Globus pallidus (tissue), 1 donor: ENCODE results near the gene ADNP2.

Source experiments
- DNase-seq: peaks from one replicate; pipeline ENCODE4 v3.0.0-alpha.2; 2015; ENCODE audit warnings: low spot score

The ADNP2 gene

GRCh38 chr18:80170395-80171053, 61.5 kb downstream of the ADNP2 start:
- DNase-seq = no peak

GRCh38 chr18:80171054-80171872, 62.2 kb downstream of the ADNP2 start:
- DNase-seq = peak; percentile 33

GRCh38 chr18:80172056-80172455, 63.0 kb downstream of the ADNP2 start:
- no peak for DNase-seq

DNA sequence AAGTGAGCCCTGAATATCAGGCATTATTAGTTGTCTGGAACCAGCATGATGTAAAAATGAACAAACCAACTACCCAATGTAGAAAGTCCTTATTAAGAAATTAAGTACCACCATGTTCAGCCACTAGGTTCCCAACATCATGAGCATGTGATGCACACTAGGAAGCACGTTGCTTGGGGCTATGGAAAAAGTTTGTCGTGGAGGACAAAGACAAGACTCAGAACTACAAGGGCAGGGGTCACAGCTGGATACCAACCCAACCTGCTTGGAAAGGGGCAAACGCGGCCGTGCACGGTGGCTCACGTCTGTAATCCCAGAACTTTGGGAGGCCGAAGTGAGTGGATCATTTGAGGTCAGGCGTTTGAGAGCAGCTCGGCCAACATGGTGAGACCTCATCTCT, 64.0 kb downstream of the ADNP2 start:
- DNase-seq = no peak

GRCh38 chr18:80175451-80176204, 66.6 kb downstream of the ADNP2 start:
- DNase-seq = no peak

GRCh38 chr18:80176334-80177073, 67.4 kb downstream of the ADNP2 start:
- no peak for DNase-seq

- DNase-seq = no peak
Measured at GRCh38 chr18:80177128-80177527, 68.1 kb downstream of the ADNP2 start.

GRCh38 chr18:80178935-80179818, 70.1 kb downstream of the ADNP2 start:
- no peak for DNase-seq

GRCh38 chr18:80179857-80180558, 70.9 kb downstream of the ADNP2 start:
- no peak for DNase-seq

DNA sequence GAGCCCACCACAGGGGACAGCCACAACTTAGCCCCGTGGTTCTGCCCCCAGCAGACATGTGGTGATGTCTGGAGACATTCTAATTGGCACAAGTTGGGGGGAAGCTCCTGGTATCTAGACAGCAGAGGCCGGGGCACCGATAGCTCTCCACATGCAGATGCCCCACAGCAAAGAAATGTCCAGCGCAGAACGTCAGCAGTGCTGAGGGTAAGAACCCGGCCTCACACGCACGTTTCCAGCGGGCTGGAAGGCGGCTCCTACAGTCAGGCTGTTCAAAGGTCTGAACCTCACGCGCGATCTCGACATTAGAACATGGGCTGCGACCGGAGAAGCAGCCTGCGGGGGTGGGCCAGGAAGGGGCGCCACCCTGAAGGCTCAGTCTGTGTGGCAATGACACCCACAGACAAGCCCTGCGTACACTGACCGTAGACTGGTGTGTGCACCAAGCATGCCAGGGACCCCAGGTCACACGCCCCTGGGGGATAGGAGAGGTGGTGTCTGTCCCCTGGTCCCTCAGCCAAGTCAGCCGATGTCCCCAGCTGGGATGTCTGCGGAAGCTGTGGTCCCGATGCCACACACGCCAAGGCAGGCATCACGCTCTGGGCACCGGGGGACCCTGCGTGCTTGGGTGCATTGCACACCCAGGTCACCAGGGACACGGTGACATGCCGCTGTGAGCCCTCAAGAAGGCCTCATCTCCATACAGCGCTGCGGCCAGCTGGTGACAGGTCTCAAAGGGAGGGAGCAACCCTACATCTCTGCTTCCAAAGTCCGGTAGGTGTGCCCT, 71.9 kb downstream of the ADNP2 start:
- no peak for DNase-seq

- no peak for DNase-seq
Measured at GRCh38 chr18:80181642-80182461, 72.8 kb downstream of the ADNP2 start.

DNA sequence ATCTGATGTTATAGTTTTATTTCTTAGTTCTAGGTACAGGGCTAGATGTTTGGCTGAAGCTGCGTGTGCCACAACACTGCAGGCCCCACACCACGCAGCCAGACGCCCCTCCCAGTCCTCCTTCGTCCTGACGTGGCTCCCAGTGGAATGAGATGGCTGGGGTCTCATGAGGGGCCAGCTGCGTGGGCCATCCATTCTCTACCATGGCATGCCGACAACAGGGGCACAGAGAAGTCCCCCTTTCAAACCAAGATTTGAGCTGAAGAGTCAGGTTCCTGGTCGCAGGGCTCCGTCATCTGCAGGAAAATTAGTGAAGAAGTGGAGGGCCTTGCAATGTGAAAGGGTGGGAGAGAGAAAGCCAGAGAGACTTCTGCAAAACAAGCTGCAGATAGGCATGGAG, 73.8 kb downstream of the ADNP2 start:
- no peak for DNase-seq

- no peak for DNase-seq
Measured at GRCh38 chr18:80183273-80184050, 74.4 kb downstream of the ADNP2 start.

DNA sequence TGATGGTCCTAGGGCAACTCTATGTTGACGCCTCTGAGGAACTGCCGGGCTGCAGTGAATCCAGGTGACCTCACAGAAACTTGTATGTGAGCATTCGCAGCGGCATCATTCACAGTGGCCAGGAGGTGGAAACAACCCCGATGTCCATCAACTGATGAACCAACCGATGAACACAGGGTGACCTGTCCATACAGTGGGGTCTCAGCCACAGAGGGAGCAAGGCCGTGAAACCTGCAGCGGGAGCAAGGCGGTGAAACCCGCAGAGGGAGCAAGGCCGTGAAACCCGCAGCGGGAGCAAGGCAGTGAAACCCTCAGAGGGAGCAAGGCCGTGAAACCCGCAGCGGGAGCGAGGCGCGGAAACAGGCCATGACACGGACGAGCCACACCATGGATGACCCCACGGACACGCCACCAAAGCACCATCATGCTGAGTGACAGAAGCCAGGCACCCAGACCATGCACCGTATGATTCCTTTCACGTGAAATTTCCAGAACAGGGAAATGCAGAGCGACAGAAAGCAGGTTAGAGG, 75.2 kb downstream of the ADNP2 start:
- no peak for DNase-seq

GRCh38 chr18:80185545-80185944, 76.5 kb downstream of the ADNP2 start:
- no peak for DNase-seq

DNA sequence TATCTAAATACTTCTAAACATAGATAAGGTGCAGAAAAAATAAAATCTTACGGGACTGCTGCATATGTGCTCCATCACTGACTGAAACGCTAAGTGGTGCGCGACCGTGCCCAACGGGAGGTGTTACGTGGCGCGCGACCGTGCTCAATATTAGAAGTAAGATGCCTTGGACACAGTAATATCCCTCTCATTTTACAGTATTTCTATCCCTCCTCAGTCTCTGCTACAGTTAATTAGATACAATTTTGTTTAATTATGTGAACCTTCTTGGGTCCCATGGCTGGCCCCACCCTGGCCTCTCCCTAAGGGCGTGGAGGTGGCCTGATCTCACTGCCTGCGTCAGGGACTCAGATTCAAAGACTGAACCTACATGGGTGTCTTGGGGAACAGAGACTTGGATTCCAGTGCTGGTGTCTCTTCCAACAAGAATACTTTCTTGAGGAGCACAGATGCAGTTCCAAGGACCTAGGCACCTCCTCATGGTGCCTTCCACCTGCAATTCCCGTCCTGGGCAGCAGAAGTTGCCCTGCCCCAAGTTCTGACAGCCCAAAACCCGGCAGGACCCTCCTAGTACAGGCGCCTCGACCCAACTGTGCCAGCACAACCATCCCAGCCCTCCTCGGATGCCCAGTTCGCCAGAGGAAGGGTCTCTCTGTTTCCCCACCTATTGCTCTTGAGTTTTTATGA, 79.0 kb downstream of the ADNP2 start:
- DNase-seq = no peak
